KOPT-K1 (cell line): ENCODE measurements around the gene SVIL.
"Not testable (repeated sequence)": the region's sequence is repeated elsewhere in the genome, so short reads cannot be mapped to it uniquely, and the experiment has no call there.

Experiments
- H3K27ac ChIP-seq: fragments of 200-600 bp; sonication (generic); 2 replicates; pipeline ENCODE4 v1.5.1; 2016; ENCODE audit warnings: antibody characterized with exemption, mild to moderate bottlenecking, low read depth, low read length; ENCODE audit not compliant: poor library complexity, severe bottlenecking
- H3K36me3 ChIP-seq: fragments of 200-600 bp; sonication (generic); 2 replicates; pipeline ENCODE4 v1.5.1; 2017; ENCODE audit warnings: antibody characterized with exemption, mild to moderate bottlenecking, low read length, moderate library complexity; ENCODE audit not compliant: insufficient read depth
- H3K9me3 ChIP-seq: fragments of 200-600 bp; sonication (generic); 2 replicates; pipeline ENCODE4 v1.5.1; 2017; ENCODE audit warnings: antibody characterized with exemption, low read length, mild to moderate bottlenecking; ENCODE audit not compliant: insufficient read depth, poor library complexity, severe bottlenecking

The SVIL gene

GRCh38 chr10:29642990-29643389 is 8.2 kb upstream of the SVIL start:
- no peaks in the 10 kb centered on the region for H3K9me3 ChIP-seq
- no peaks in the 10 kb centered on the region for H3K36me3 ChIP-seq
- H3K27ac ChIP-seq = no peak overlapping the region

- Histone ChIP-seq H3K36me3 (no peaks in the 10 kb centered on the region), H3K27ac (no peak overlapping the region)
Measured at GRCh38 chr10:29637537-29637936, 2.8 kb upstream of the SVIL start.

GRCh38 chr10:29636178-29636577 is 1.4 kb upstream of the SVIL start:
- no peaks in the 10 kb centered on the region for H3K36me3 ChIP-seq
- no peaks in the 10 kb centered on the region for H3K9me3 ChIP-seq
- H3K27ac ChIP-seq = no peak overlapping the region

More at GRCh38 chr10:29637537-29637936, 2.8 kb upstream of the SVIL start:
- H3K9me3 ChIP-seq = no peaks in the 10 kb centered on the region

- H3K9me3 ChIP-seq = no peaks in the 10 kb centered on the region
- H3K36me3 ChIP-seq = no peaks in the 10 kb centered on the region
- no peak overlapping the region for H3K27ac ChIP-seq
Measured at GRCh38 chr10:29635711-29636144, 957 bp upstream of the SVIL start.

- Histone ChIP-seq H3K36me3 (no peaks in the 10 kb centered on the region), H3K9me3 (no peaks in the 10 kb centered on the region), H3K27ac (no peak overlapping the region)
Measured at GRCh38 chr10:29634105-29634504, 666 bp downstream of the SVIL start.

GRCh38 chr10:29631049-29631339 is 3.8 kb downstream of the SVIL start:
- no peaks in the 10 kb centered on the region for H3K36me3 ChIP-seq
- H3K9me3 ChIP-seq = no peaks in the 10 kb centered on the region
- no peak overlapping the region for H3K27ac ChIP-seq

GRCh38 chr10:29630205-29631048 is 4.3 kb downstream of the SVIL start:
- Histone ChIP-seq H3K27ac (no peak overlapping the region), H3K36me3 (no peaks in the 10 kb centered on the region), H3K9me3 (no peaks in the 10 kb centered on the region)

- no peaks in the 10 kb centered on the region for H3K36me3 ChIP-seq
- no peak overlapping the region for H3K27ac ChIP-seq
- no peaks in the 10 kb centered on the region for H3K9me3 ChIP-seq
Measured at GRCh38 chr10:29628912-29629526, 5.8 kb downstream of the SVIL start.

GRCh38 chr10:29628311-29628710 is 6.5 kb downstream of the SVIL start:
- Histone ChIP-seq H3K27ac (no peak overlapping the region), H3K9me3 (no peaks in the 10 kb centered on the region), H3K36me3 (no peaks in the 10 kb centered on the region)

GRCh38 chr10:29627201-29628132 is 7.3 kb downstream of the SVIL start:
- H3K27ac ChIP-seq = no peak overlapping the region
- H3K9me3 ChIP-seq = no peaks in the 10 kb centered on the region
- no peaks in the 10 kb centered on the region for H3K36me3 ChIP-seq

- not testable (repeated sequence) for H3K36me3 ChIP-seq, H3K27ac ChIP-seq, H3K9me3 ChIP-seq
Measured at GRCh38 chr10:29624357-29624756, 10.4 kb downstream of the SVIL start.

- H3K36me3 ChIP-seq = no peaks in the 10 kb centered on the region
- H3K9me3 ChIP-seq = no peaks in the 10 kb centered on the region
- no peak overlapping the region for H3K27ac ChIP-seq
Measured at GRCh38 chr10:29623797-29624196, 11.0 kb downstream of the SVIL start.

- no peak overlapping the region for H3K27ac ChIP-seq
- H3K9me3 ChIP-seq = no peaks in the 10 kb centered on the region
- H3K36me3 ChIP-seq = no peaks in the 10 kb centered on the region
Measured at GRCh38 chr10:29622382-29622922, 12.3 kb downstream of the SVIL start.

- Histone ChIP-seq H3K27ac (no peak overlapping the region), H3K9me3 (no peaks in the 10 kb centered on the region), H3K36me3 (no peaks in the 10 kb centered on the region)
Measured at GRCh38 chr10:29621161-29621560, 13.6 kb downstream of the SVIL start.

GRCh38 chr10:29620112-29620690 is 14.6 kb downstream of the SVIL start:
- H3K9me3 ChIP-seq = no peaks in the 10 kb centered on the region
- no peak overlapping the region for H3K27ac ChIP-seq
- H3K36me3 ChIP-seq = no peaks in the 10 kb centered on the region
